GM12891 (cell line): ENCODE measurements around the gene IGLL5.

Source experiments
- PAX5 ChIP-seq: IDR thresholded peaks from 2 replicates; pipeline ENCODE4 v1.6.1; 2011; ENCODE audit warnings: low read length, moderate library complexity, mild to moderate bottlenecking; ENCODE audit not compliant: insufficient read depth, severe bottlenecking
- POLR2A ChIP-seq: IDR thresholded peaks from 2 replicates; pipeline ENCODE4 v1.6.1; 2011; ENCODE audit warnings: low read depth, low read length, control low read depth
- POLR2AphosphoS5 ChIP-seq: IDR thresholded peaks from 2 replicates; pipeline ENCODE4 v1.6.1; 2011; ENCODE audit warnings: low read depth, low read length, control low read depth
- POU2F2 ChIP-seq: IDR thresholded peaks from 2 replicates; pipeline ENCODE4 v1.6.1; 2011; ENCODE audit warnings: low read depth, mild to moderate bottlenecking, control low read depth, low read length, moderate library complexity
- SPI1 ChIP-seq: IDR thresholded peaks from 2 replicates; pipeline ENCODE4 v1.6.1; 2011; ENCODE audit warnings: low read depth, low read length, control low read depth
- TAF1 ChIP-seq: IDR thresholded peaks from 2 replicates; pipeline ENCODE4 v1.6.1; 2011; ENCODE audit warnings: low read depth, low read length, control low read depth

- no peak for TF ChIP-seq POLR2A
- peak; percentile 61; the same call in 1 of the 2 replicates for TF ChIP-seq TAF1
- TF ChIP-seq POLR2AphosphoS5 = no peak
- no peak for TF ChIP-seq PAX5
- no peak for TF ChIP-seq POU2F2
- TF ChIP-seq SPI1 = no peak
These were observed 14.1 kb downstream of the IGLL5 start for GRCh38 chr22:22901578-22902218.
